Esophagus squamous epithelium (tissue), 5 donors: ENCODE data around the gene SCGB1D2. TPM values are rescaled to one million over a fixed set of nuclear protein-coding genes. Genes with fewer than 3 reads are reported as not detected.

ENCODE experiments used
- DNase-seq: peaks from one replicate; lab custom pipeline; 2025; lab: John Stamatoyannopoulos, UW
- H3K27ac ChIP-seq, 4 donors: fragments of 200-600 bp; sonication (generic); one replicate each; pipeline ENCODE4 v1.5.1; 2016 to 2019; ENCODE audit warnings: mild to moderate bottlenecking in 1 of 4
- H3K27me3 ChIP-seq, 4 donors: fragments of 200-600 bp; sonication (generic); 1 replicate in 3 of 4; 2 replicates in 1 of 4; pipeline versions ENCODE4 v1.5.1 to v1.6.0; 2017 to 2021; ENCODE audit warnings: antibody characterized with exemption in 1 of 4
- H3K36me3 ChIP-seq, 3 donors: fragments of 200-600 bp; sonication (generic); one replicate each; pipeline ENCODE4 v1.5.1; 2016 to 2019
- H3K4me1 ChIP-seq, 3 donors: fragments of 200-600 bp; sonication (generic); one replicate each; pipeline ENCODE4 v1.5.1; 2017 to 2019
- H3K4me3 ChIP-seq, 4 donors: fragments of 200-600 bp; sonication (generic); 1 replicate in 3 of 4; 2 replicates in 1 of 4; pipeline ENCODE4 v1.5.1; 2016 to 2019; ENCODE audit warnings: mild to moderate bottlenecking in 2 of 4, moderate library complexity in 1 of 4
- H3K9me3 ChIP-seq, 3 donors: fragments of 200-600 bp; sonication (generic); one replicate each; pipeline ENCODE4 v1.5.1; 2016 to 2019
- POLR2A ChIP-seq, 4 donors: fragments of 450-650 bp; IDR thresholded peaks; one replicate each; pipeline ENCODE4 v1.6.1; 2017; ENCODE audit warnings: antibody characterized with exemption in 4 of 4, mild to moderate bottlenecking in 4 of 4, moderate library complexity in 3 of 4
- WGBS, 2 donors: methylation state at CpG; one replicate each; pipeline ENCODE4 v1.1.5; 2018; 5-methylcytosine and 5-hydroxymethylcytosine counted together
- intact Hi-C: fragments of 100-400 bp; cut with DNase I; formaldehyde crosslinking; loops from one replicate; pipeline ENCODE4 v1.15.0; 2022
- total RNA-seq, 4 donors: library from RNA; depleted of rRNA; stranded (reverse); fragments of >200 nt; gene quantifications; one replicate each; pipeline ENCODE4 v1.1.0, GENCODE V29; 2016
- TF ChIP-seq, protein P1 (sequence below), 6 experiments: fragments of 450-650 bp in 4 of 6; fragments of 200-600 bp in 2 of 6; sonication (generic) in 2 of 6; IDR thresholded peaks; one replicate each; pipeline ENCODE4 v1.5.1; 2016 to 2019; ENCODE audit warnings: antibody characterized with exemption in 6 of 6, mild to moderate bottlenecking in 4 of 6, moderate library complexity in 4 of 6
- donor health status: DM: yes; HTN: yes; CAD: no.

Gene SCGB1D2
- total RNA-seq, 4 donors from 2014 or later, result 1.5 TPM; not detected in 3

DNA sequence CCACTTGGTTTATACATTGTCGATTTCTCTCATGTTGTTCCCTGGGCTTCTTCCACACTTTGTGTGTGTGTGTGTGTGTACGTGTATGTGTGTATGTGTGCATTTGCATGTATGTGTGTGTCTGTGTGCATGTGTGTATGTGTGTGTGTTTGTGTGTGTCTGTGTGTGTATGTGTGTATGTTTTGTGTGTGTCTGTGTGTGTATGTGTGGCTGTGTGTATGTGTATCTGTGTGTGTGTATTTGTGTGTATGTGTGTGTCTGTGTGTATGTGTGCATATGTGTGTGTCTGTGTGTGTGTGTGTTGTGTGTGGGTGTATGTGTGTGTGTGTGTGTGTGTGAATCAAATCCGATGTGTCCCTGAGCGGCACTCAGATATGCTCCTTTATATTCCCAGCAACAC lies 4.5 kb upstream of the SCGB1D2 start:
- no peak for DNase-seq
- H3K36me3 ChIP-seq, result no peaks in the 10 kb centered on the region
- no peaks in the 10 kb centered on the region for H3K9me3 ChIP-seq
- peaks cover 0 to 13% (median 0%) of the 10 kb centered on the region in 3 donors for H3K4me1 ChIP-seq
- H3K27ac ChIP-seq, result no peak overlapping the region
- peaks cover 0 to 66% (median 0%) of the 10 kb centered on the region in 4 donors for H3K27me3 ChIP-seq
- H3K4me3 ChIP-seq, result no peak overlapping the region
- intact Hi-C loops, result no loop called here
- WGBS, 2 donors, result 64 to 70% methylated on average over 3 to 4 of the region's 4 CpGs
- TF ChIP-seq POLR2A (IDR thresholded peaks at IDR 0.05), result no peak
- TF ChIP-seq, protein P1, sequence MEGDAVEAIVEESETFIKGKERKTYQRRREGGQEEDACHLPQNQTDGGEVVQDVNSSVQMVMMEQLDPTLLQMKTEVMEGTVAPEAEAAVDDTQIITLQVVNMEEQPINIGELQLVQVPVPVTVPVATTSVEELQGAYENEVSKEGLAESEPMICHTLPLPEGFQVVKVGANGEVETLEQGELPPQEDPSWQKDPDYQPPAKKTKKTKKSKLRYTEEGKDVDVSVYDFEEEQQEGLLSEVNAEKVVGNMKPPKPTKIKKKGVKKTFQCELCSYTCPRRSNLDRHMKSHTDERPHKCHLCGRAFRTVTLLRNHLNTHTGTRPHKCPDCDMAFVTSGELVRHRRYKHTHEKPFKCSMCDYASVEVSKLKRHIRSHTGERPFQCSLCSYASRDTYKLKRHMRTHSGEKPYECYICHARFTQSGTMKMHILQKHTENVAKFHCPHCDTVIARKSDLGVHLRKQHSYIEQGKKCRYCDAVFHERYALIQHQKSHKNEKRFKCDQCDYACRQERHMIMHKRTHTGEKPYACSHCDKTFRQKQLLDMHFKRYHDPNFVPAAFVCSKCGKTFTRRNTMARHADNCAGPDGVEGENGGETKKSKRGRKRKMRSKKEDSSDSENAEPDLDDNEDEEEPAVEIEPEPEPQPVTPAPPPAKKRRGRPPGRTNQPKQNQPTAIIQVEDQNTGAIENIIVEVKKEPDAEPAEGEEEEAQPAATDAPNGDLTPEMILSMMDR (IDR thresholded peaks at IDR 0.05), result no peak

DNA sequence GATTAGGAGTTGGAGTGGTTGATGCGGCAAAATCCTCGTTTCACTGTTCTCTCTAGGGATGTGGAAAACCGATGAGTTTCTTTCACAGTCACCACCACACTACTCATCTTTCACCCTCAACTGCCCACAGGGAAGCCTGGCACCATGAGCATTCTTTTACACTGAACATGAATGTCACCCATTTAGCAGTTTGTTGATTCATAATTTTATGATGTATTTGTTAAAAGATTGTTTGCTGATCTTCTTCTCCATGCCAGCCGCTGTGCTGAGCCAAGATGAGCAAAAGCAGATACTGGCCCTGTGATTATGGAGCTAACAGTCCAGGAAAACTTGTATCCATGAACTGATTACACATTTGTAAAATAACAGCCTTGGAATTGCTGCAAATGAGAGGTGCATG lies 3.9 kb upstream of the SCGB1D2 start:
- peaks cover 0 to 13% (median 0%) of the 10 kb centered on the region in 3 donors for H3K4me1 ChIP-seq
- no peaks in the 10 kb centered on the region for H3K9me3 ChIP-seq
- intact Hi-C loops, result no loop called here
- no peak overlapping the region for H3K27ac ChIP-seq
- WGBS, 2 donors, result 69 to 81% methylated on average over 4 of the region's 4 CpGs
- TF ChIP-seq, protein P1 (IDR thresholded peaks at IDR 0.05), result no peak
- TF ChIP-seq POLR2A (IDR thresholded peaks at IDR 0.05), result no peak
- DNase-seq, result no peak
- peaks cover 0 to 66% (median 0%) of the 10 kb centered on the region in 4 donors for H3K27me3 ChIP-seq
- no peak overlapping the region for H3K4me3 ChIP-seq
- no peaks in the 10 kb centered on the region for H3K36me3 ChIP-seq

DNA sequence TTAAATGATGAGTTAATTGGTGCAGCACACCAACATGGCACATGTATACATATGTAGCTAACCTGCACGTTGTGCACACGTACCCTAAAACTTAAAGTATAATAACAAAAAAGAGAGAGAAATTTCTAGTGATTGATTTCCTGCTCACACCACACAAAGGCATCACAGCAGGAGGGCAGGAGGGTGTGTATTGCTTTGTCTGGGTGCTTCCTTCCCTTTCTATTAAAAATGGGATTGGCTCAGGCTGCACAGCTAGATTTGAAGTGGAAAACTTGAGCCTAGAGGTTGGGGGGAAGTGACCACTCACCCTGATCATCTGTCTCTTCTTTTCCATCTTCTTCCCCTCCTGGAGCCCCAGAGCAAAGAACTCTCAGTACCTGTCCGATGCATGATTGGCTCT lies 944 bp upstream of the SCGB1D2 start:
- Histone ChIP-seq H3K27me3 (peaks cover 0 to 68% (median 0%) of the 10 kb centered on the region in 4 donors), H3K4me1 (peaks cover 0 to 13% (median 0%) of the 10 kb centered on the region in 3 donors), H3K9me3 (no peaks in the 10 kb centered on the region), H3K4me3 (no peak overlapping the region), H3K36me3 (no peaks in the 10 kb centered on the region), H3K27ac (no peak overlapping the region)
- intact Hi-C loops, result no loop called here
- no peak for DNase-seq
- TF ChIP-seq, protein P1 (IDR thresholded peaks at IDR 0.05), result no peak
- TF ChIP-seq POLR2A (IDR thresholded peaks at IDR 0.05), result no peak
- WGBS, 2 donors, result 76 to 78% methylated on average over 3 of the region's 3 CpGs

DNA sequence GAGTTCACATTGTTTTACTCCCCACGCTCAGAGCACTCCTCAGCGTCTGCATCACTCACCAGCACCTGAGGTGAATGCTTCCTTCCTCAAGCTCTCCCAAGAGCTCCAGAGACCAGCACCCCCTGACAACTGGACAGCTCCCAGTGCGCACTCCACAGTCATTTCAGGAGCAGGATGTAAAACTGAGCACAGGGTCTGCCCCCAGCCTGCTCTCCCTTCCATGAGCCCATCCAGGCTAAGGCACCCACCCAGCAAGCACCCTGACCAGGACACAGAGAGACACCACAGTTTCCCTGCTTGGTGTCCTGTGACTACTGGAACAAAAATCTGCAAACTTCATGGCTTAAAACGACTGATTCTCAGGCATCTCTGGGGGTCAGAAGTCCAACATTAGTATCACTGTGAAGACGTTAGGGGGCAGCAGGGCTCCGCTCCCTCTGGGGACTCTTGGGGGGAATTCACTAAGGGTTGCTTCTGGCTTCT lies 3.3 kb downstream of the SCGB1D2 start:
- H3K36me3 ChIP-seq, result no peaks in the 10 kb centered on the region
- H3K4me3 ChIP-seq, result no peak overlapping the region
- peaks cover 0 to 66% (median 0%) of the 10 kb centered on the region in 4 donors for H3K27me3 ChIP-seq
- intact Hi-C loops, result no loop called here
- no peak overlapping the region for H3K27ac ChIP-seq
- peaks cover 0 to 7% (median 2%) of the 10 kb centered on the region in 3 donors for H3K9me3 ChIP-seq
- 19 to 30% methylated on average over 5 to 6 of the region's 6 CpGs for WGBS, 2 donors
- H3K4me1 ChIP-seq, result peaks cover 0 to 13% (median 0%) of the 10 kb centered on the region in 3 donors
- TF ChIP-seq POLR2A (IDR thresholded peaks at IDR 0.05), result no peak
- TF ChIP-seq, protein P1 (IDR thresholded peaks at IDR 0.05), result no peak
- no peak for DNase-seq

DNA sequence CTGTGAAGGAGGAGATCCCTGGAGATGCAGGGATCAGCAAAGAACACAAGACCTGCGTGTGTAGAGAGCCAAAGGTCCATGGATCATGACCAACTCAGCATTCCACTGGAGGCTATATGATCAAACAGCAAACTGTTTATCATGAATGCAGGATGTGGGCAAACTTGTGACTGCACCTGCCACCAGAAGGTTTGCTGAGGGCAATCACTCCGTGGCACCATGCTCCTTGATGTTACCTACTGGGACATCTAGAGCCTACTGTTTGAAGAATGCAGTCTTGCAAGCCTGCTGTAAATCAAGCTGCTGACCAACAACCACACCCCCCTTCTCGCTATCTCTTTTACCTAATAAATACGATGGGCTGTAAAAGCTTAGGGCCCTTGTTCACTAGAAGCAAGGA lies 9.7 kb downstream of the SCGB1D2 start:
- TF ChIP-seq, protein P1 (IDR thresholded peaks at IDR 0.05), result no peak
- TF ChIP-seq POLR2A (IDR thresholded peaks at IDR 0.05), result no peak
- Histone ChIP-seq H3K36me3 (no peaks in the 10 kb centered on the region), H3K27ac (no peak overlapping the region), H3K9me3 (peaks cover 5 to 42% (median 34%) of the 10 kb centered on the region in 3 donors), H3K4me1 (no peaks in the 10 kb centered on the region), H3K27me3 (peaks cover 0 to 26% (median 0%) of the 10 kb centered on the region in 4 donors), H3K4me3 (no peak overlapping the region)
- 57 to 59% methylated on average over 4 of the region's 4 CpGs for WGBS, 2 donors
- DNase-seq, result no peak
- intact Hi-C loops, result no loop called here
